HG02884 (cell line): ENCODE data around the gene HHIPL1.

Experiments
- ATAC-seq: cut with Tn5 transposase; IDR thresholded peaks from one replicate; pipeline ENCODE4 v1.9.1; 2021; ENCODE audit warnings: mild to moderate bottlenecking, moderate library complexity; ENCODE audit not compliant: unreplicated experiment

HHIPL1 gene

DNA sequence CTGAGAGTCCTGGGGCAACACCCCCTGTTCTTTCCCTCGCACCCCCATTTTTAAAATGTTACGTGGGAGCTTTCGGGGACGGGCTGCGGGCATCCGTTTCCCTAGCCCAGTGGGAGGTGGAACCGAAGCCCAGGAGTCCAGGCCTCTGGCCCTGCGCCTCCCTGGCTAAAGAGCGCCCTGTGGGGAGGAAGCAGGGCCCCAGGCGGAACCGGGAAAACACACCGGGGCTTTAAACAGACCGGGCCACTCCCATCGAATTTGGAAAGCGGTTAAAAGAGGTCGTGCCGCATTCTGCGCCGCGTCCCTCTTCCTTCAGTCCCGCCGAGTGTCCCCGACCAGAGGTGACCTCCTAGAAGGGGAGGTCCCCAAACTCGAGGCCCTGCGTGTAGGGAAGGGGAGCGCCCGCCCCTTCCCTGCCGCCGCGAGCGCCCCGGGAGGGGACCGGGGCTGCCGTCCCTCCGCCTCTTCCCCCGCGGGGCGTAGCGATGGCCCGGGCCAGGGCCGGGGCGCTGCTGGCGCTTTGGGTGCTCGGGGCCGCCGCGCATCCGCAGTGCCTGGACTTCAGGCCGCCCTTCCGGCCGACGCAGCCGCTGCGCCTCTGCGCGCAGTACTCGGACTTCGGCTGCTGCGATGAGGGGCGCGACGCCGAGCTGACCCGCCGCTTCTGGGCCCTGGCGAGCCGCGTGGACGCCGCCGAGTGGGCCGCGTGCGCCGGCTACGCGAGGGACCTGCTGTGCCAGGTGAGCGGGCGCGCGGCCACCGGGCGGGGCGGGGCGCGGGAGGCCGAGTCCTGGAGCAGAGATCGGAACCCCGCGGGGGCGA lies at the start of gene HHIPL1:
Gene HHIPL1 (plus strand): TSS at position 407 of the 822 bp plus-strand sequence. CDS start 79 bp downstream, at position 486.
- ATAC-seq: no peak

GRCh38 chr14:99595524-99595923 lies 49.4 kb upstream of the HHIPL1 start:
- no peak for ATAC-seq

GRCh38 chr14:99596071-99596627 lies 48.8 kb upstream of the HHIPL1 start:
- no peak for ATAC-seq

DNA sequence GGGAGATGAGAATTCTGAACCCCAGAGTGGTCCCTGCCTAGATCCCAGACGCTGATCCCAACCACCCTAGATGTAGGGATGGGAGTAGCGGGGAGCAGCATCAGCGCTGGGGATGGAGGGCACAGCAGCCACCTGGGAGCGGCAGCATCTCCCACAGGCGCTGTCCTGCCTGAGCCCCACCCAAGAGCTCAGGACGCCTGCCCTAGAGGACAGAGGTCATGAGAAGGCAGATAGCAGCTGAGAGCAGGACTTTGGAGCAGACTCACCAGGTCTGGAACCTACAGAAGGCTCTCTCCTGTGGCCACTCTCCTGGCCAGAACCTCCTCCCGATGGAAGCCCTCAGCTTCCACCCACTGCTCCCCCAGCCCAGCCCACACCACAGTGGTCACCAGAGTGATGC lies 48.2 kb upstream of the HHIPL1 start:
- no peak for ATAC-seq

DNA sequence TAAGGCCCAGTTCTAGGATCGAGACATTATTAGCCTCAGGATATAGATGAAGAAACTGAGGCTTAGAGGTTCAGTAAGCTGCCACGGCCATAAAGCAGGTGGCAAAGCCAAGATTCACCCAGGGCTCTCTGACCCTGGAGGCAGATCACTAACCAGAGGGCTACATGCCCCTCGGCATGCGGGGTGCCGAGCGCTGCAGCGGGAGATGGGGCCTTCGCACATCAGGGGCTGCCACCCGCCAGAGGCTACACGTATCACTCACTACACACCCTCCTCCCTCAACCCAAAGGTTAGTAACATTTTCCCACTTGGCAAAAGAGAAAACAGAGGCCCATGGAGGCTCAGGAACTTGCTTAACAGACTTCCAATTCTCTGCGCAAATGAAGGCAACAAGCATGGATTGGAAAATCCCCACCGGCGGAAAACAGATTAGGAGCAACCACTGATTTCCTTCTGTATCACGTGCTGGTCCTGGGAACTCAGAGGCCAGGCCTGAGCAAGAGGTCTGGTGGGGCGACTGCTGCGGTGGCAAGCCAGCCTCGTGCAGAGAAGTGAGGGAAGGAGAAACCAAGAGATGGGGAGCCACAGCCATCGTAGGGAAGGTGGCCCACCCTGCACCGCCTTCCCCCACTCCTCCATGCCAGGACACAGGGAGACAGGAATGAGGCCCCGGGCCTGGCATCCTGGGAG lies 46.9 kb upstream of the HHIPL1 start:
- ATAC-seq: no peak

GRCh38 chr14:99598774-99599173 lies 46.2 kb upstream of the HHIPL1 start:
- ATAC-seq: no peak

- ATAC-seq: no peak
These were observed 45.5 kb upstream of the HHIPL1 start for GRCh38 chr14:99599393-99599792.

DNA sequence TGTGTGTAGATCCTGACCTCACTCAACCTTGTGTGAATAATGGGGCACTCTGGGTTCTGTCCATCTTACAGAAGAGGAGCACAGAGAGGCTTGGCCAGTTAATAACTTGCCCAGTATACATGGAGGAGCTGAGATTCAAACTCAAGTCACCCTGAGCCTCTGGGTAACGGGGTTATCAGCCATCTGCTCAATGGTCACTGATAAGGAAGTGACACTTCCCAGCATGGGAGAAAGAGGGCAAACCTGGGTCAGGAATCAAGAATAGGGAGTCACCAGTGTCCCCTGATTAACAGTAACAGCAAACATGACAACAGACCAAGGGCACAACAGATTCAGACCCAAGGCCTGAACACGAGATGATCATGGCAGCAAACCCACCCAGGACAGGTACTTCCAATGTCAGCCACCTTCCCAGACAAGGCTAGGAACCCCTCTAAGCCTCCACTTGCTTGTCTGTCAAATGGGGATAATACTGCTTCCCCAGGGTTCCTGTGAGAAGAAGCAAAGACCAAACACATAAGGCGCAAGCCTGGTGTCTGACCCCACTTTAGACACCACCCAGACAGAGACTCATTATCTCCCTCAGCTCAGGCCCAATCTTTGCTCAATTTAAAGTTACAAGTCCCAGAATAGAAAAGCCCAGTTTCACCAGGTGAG lies 44.6 kb upstream of the HHIPL1 start:
- no peak for ATAC-seq

DNA sequence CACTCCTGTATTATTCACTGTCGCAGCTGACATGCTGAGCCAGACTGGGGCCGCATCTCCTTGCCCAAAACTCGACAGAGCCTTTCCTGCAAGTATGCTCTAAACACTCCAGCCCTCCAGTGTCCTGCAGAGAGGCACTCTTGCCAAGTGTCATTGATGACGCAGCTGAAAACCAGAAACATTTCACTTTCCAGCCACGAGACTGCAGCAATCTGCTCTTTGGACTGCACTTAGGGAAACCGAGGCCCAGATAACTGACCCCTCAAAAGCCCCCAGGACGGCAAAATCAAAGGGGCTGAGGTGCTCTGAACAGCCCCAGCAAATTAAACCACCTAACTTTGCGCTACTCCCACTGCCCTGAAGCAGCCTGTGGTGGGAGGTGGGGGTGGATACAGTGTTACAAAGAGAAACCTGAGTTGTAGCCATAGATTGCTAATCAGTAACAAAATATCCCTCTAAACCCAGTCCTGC lies 43.5 kb upstream of the HHIPL1 start:
- no peak for ATAC-seq

GRCh38 chr14:99602054-99602787 lies 42.7 kb upstream of the HHIPL1 start:
- no peak for ATAC-seq

DNA sequence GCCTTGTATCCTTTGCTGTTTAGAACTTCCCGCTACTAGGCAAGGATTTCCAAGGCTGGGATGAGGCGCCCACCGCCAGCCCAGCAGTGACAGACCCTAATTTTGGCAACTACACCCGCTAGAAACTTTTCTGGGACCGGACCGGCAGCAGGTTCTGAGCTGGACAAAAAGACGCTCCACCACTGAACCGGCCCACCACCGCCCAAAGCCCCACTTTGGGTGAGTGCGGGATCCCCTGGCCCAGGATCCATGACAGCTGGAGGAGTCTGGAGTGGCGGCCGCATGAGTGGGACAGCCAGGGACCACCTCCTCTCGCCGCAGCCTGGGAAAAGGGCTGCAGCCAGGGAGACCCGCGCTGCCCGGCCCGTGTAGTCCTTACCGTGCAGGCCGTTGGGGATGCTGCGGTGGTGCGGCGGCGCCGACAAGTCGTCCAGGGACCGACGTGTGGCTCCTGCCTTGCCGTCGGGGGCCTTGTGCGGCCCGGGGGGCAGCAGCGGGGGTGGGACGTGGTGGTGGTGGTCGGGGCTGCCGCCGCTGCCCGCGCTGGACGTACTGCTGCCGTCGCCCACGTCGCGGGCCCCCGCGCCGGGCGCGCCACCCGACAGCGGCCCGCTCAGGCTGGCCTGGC lies 42.0 kb upstream of the HHIPL1 start:
- ATAC-seq: no peak

DNA sequence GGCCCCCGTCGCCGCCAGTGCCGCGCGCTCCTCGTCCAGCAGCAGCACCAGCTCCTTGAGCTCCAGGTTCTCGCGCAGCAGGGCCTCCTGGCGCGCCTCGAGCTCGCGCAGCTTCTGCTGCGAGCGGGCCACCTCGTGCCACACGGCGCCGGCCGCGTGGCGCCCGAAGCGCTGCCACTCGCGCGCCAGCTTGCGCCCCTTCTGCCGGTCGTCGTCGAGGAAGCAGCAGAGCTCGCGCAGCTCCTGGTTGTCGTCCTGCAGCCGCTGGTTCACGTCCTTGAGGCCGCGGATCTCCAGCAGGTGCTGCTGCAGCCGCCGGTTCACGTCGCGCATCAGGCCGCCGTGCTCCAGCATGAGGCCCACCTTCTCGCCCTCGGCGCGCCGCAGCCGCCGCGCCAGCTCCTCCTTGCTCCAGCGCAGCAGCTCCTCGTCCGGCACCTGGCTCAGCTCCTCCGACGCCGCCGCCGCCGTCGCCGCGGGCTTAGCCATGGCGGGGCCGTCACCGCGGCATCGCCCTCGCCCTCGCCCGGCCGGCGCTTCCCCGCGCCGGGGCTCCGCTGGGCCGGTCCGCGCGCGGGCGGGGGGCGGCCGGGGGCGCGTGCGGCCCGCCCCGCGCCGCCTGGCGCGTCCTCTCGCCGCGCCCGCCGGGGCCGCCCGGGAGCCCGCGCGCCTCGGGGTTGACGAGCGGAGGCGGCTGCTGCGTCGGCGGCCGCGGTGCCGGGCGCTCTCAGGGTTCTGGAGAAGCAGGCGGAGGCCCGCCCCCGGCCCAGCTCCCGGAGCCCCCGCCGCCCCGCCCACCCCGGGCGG lies 41.3 kb upstream of the HHIPL1 start, which contains the start of gene CCDC85C:
Gene CCDC85C (minus strand): TSS at position 737 of the 807 bp plus-strand sequence. CDS start 248 bp downstream, at position 489.
- ATAC-seq: no peak

- peak; percentile 86 for ATAC-seq
These were observed 40.6 kb upstream of the HHIPL1 start for GRCh38 chr14:99604278-99604765.

DNA sequence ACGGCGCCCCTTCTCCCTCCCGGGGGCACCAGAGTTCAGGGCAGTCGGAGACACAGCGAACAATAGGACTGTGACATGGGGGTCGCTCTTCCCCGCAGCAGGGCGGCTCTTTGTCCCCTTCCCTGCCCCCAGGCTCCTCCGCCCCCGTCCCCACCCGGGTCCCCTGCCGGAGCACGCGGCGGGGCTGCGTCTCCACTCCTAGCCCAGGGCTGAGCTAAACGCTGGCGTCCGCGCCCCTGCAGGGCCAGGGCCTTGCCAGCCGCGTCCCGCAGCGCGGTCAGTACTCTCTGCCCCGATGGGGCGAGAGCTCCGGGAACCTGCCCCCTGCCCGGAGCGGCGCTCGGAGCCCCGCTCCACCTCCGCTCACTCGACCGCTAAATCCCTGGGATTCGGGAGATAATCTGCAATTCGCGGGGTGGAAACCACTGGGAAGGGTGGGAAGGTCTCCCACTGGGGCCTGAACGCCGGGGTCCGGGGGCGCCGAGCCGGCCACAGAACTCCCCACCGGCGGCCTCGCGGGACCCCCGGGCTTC lies 40.1 kb upstream of the HHIPL1 start:
- ATAC-seq: no peak

- no peak for ATAC-seq
These were observed 39.5 kb upstream of the HHIPL1 start for GRCh38 chr14:99605299-99605961.

GRCh38 chr14:99606359-99606758 lies 38.6 kb upstream of the HHIPL1 start:
- ATAC-seq: no peak

DNA sequence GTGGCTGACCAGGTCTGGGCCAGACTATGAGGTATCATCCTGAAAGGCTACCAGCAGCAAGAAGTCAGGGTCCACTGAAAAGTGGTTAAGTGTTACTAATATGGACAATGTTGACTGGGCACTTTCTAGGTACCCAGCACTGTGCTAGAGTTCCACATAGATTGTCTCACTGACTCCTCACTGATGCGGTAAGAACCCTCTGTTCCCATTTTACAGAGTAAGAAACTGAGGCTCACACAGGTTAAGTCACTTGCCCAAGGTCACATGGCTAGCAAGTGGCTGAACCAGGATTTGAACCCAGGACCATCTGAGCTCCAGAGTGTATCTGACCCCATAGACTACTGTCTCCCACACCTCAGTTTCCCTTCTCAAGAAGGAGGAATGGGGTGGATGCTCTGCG lies 36.3 kb upstream of the HHIPL1 start:
- no peak for ATAC-seq
